ENCODE data around the gene MYH7B.
A peak's percentile ranks its signal among the peaks of the same experiment; 100 is the strongest.

Gene MYH7B

GRCh38 chr20:34945315-34946077, 10.2 kb upstream of the MYH7B start:
- DNase-seq (ENCODE audit: low read depth in 2 of 2): no peak

GRCh38 chr20:34946661-34947060, 9.0 kb upstream of the MYH7B start:
- DNase-seq (ENCODE audit: low read depth in 2 of 2): no peak

GRCh38 chr20:34947336-34947735, 8.3 kb upstream of the MYH7B start:
- DNase-seq (ENCODE audit: low read depth in 2 of 2): no peak

- peak in 1 of 2 experiments; percentile 30 for DNase-seq (ENCODE audit: low read depth in 2 of 2)
These were observed 7.6 kb upstream of the MYH7B start for GRCh38 chr20:34948030-34948429.

GRCh38 chr20:34949120-34949519, 6.5 kb upstream of the MYH7B start:
- DNase-seq (ENCODE audit: low read depth in 2 of 2): no peak

- DNase-seq (ENCODE audit: low read depth in 2 of 2): no peak
These were observed 4.4 kb upstream of the MYH7B start for GRCh38 chr20:34951252-34951651.

GRCh38 chr20:34951652-34952051, 4.0 kb upstream of the MYH7B start:
- DNase-seq (ENCODE audit: low read depth in 2 of 2): no peak

GRCh38 chr20:34952671-34953070, 3.0 kb upstream of the MYH7B start:
- peak; percentile 58 to 59 for DNase-seq (ENCODE audit: low read depth in 2 of 2)

GRCh38 chr20:34953960-34954359, 1.7 kb upstream of the MYH7B start:
- no peak for DNase-seq (ENCODE audit: low read depth in 2 of 2)

GRCh38 chr20:34954904-34955230, 801 bp upstream of the MYH7B start:
- no peak for DNase-seq (ENCODE audit: low read depth in 2 of 2)

- DNase-seq (ENCODE audit: low read depth in 2 of 2): no peak
These were observed 382 bp downstream of the MYH7B start for GRCh38 chr20:34956041-34956458.

- DNase-seq (ENCODE audit: low read depth in 2 of 2): no peak
These were observed 1.2 kb downstream of the MYH7B start for GRCh38 chr20:34956751-34957472.

- no peak for DNase-seq (ENCODE audit: low read depth in 2 of 2)
These were observed 8.8 kb downstream of the MYH7B start for GRCh38 chr20:34964486-34964885.

- no peak for DNase-seq (ENCODE audit: low read depth in 2 of 2)
These were observed 9.4 kb downstream of the MYH7B start for GRCh38 chr20:34965051-34965450.

GRCh38 chr20:34967421-34967820, 11.8 kb downstream of the MYH7B start:
- DNase-seq (ENCODE audit: low read depth in 2 of 2): no peak

- no peak for DNase-seq (ENCODE audit: low read depth in 2 of 2)
These were observed 12.5 kb downstream of the MYH7B start for GRCh38 chr20:34968042-34968775.

- DNase-seq (ENCODE audit: low read depth in 2 of 2): no peak
These were observed 14.6 kb downstream of the MYH7B start for GRCh38 chr20:34970193-34970840.

- no peak for DNase-seq (ENCODE audit: low read depth in 2 of 2)
These were observed 15.3 kb downstream of the MYH7B start for GRCh38 chr20:34970846-34971560.

- DNase-seq (ENCODE audit: low read depth in 2 of 2): no peak
These were observed 16.0 kb downstream of the MYH7B start for GRCh38 chr20:34971561-34972235.

GRCh38 chr20:34974246-34974645, 18.6 kb downstream of the MYH7B start:
- DNase-seq (ENCODE audit: low read depth in 2 of 2): no peak

- DNase-seq (ENCODE audit: low read depth in 2 of 2): no peak
These were observed 20.6 kb downstream of the MYH7B start for GRCh38 chr20:34976286-34976685.

Measured in fibroblast of skin of left biceps (primary cell).